ENCODE measurements around the gene KLF2. TPM values are rescaled to one million over a fixed set of nuclear protein-coding genes. Genes with fewer than 3 reads are reported as not detected.

KLF2 gene
- total RNA-seq, 2 experiments from 2014 or later = 253 to 255 TPM

- Mint-ChIP-seq H3K36me3 (ENCODE audit: low read depth) (peaks cover 51% of the 10 kb centered on the region), H3K27ac (peak overlapping the region; percentile 73), H3K4me3 (no peak overlapping the region), H3K4me1 (peaks cover 92% of the 10 kb centered on the region), H3K27me3 (no peaks in the 10 kb centered on the region), H3K9me3 (no peaks in the 10 kb centered on the region)
- ChIA-PET POLR2A (interaction anchor here (0.5 kb wide), 1 partner anchor 24 kb away, joined by 3 read pairs; no protein-coding TSS in a partner anchor), CTCF (interaction anchor here (0.6 to 1.8 kb wide), 5 partner anchors 11 to 721 kb away, joined by 3 to 6 read pairs (median 5); no protein-coding TSS in a partner anchor)
- no peak for DNase-seq
These were observed 37.3 kb downstream of the KLF2 start for GRCh38 chr19:16361926-16362325.

GRCh38 chr19:16363133-16363851, 38.7 kb downstream of the KLF2 start:
- ChIA-PET POLR2A (interaction anchor here (0.6 kb wide), 1 partner anchor 33 kb away, joined by 4 read pairs; no protein-coding TSS in a partner anchor), CTCF (interaction anchor here (0.6 to 1.7 kb wide), 3 partner anchors 19 to 109 kb away, joined by 3 to 7 read pairs (median 4); no protein-coding TSS in a partner anchor)
- Mint-ChIP-seq H3K9me3 (no peaks in the 10 kb centered on the region), H3K27me3 (no peaks in the 10 kb centered on the region), H3K36me3 (ENCODE audit: low read depth) (peaks cover 45% of the 10 kb centered on the region), H3K27ac (peak overlapping the region; percentile 78), H3K4me1 (peaks cover 83% of the 10 kb centered on the region), H3K4me3 (no peak overlapping the region)
- no peak for DNase-seq

- Mint-ChIP-seq H3K4me1 (peaks cover 79% of the 10 kb centered on the region), H3K27me3 (no peaks in the 10 kb centered on the region), H3K4me3 (no peak overlapping the region), H3K36me3 (ENCODE audit: low read depth) (peaks cover 41% of the 10 kb centered on the region), H3K27ac (peak overlapping the region; percentile 72), H3K9me3 (no peaks in the 10 kb centered on the region)
- ChIA-PET CTCF (interaction anchor here (0.9 to 1.7 kb wide), 2 partner anchors 19 to 28 kb away, joined by 4 to 7 read pairs; no protein-coding TSS in a partner anchor), POLR2A (no interaction called here)
- no peak for DNase-seq
These were observed 39.2 kb downstream of the KLF2 start for GRCh38 chr19:16363852-16364230.

GRCh38 chr19:16364231-16364865, 39.7 kb downstream of the KLF2 start:
- H3K9me3 Mint-ChIP-seq = no peaks in the 10 kb centered on the region
- H3K4me1 Mint-ChIP-seq = peaks cover 74% of the 10 kb centered on the region
- no peak for DNase-seq
- ChIA-PET POLR2A (no interaction called here), CTCF (interaction anchor here (0.9 to 2.1 kb wide), 3 partner anchors 12 to 29 kb away, joined by 4 to 9 read pairs (median 7); no protein-coding TSS in a partner anchor)
- H3K27ac Mint-ChIP-seq = peak overlapping the region; percentile 72
- no peaks in the 10 kb centered on the region for H3K27me3 Mint-ChIP-seq
- H3K36me3 Mint-ChIP-seq (ENCODE audit: low read depth) = peaks cover 36% of the 10 kb centered on the region
- no peak overlapping the region for H3K4me3 Mint-ChIP-seq

- CTCF ChIA-PET = interaction anchor here (0.6 to 2.1 kb wide), 4 partner anchors 9 to 37 kb away, joined by 3 to 9 read pairs (median 6); no protein-coding TSS in a partner anchor
- POLR2A ChIA-PET = interaction anchor here (1.2 to 2.0 kb wide), 2 partner anchors 26 to 37 kb away, joined by 5 to 22 read pairs; no protein-coding TSS in a partner anchor
- peak overlapping the region; percentile 6 for H3K4me3 Mint-ChIP-seq
These were observed 40.8 kb downstream of the KLF2 start for GRCh38 chr19:16365300-16365996.

GRCh38 chr19:16366056-16366432, 41.4 kb downstream of the KLF2 start:
- Mint-ChIP-seq H3K36me3 (ENCODE audit: low read depth) (peaks cover 25% of the 10 kb centered on the region), H3K27me3 (no peaks in the 10 kb centered on the region), H3K4me1 (peaks cover 57% of the 10 kb centered on the region), H3K4me3 (no peak overlapping the region), H3K27ac (no peak overlapping the region), H3K9me3 (no peaks in the 10 kb centered on the region)
- no peak for DNase-seq
- POLR2A ChIA-PET = interaction anchor here (0.7 to 2.2 kb wide), 5 partner anchors 13 to 42 kb away, joined by 3 to 22 read pairs (median 5); partner anchors contain the start of gene KLF2
- CTCF ChIA-PET = interaction anchor here (0.6 to 2.1 kb wide), 5 partner anchors 8 to 282 kb away, joined by 3 to 9 read pairs (median 5); no protein-coding TSS in a partner anchor

More at GRCh38 chr19:16365300-16365996, 40.8 kb downstream of the KLF2 start:
- no peak overlapping the region for H3K27ac Mint-ChIP-seq
- H3K36me3 Mint-ChIP-seq (ENCODE audit: low read depth) = peaks cover 28% of the 10 kb centered on the region
- DNase-seq = no peak
- no peaks in the 10 kb centered on the region for H3K27me3 Mint-ChIP-seq
- H3K4me1 Mint-ChIP-seq = peaks cover 63% of the 10 kb centered on the region
- H3K9me3 Mint-ChIP-seq = no peaks in the 10 kb centered on the region

- H3K9me3 Mint-ChIP-seq = no peaks in the 10 kb centered on the region
- no peak overlapping the region for H3K27ac Mint-ChIP-seq
- no peaks in the 10 kb centered on the region for H3K27me3 Mint-ChIP-seq
- H3K4me3 Mint-ChIP-seq = no peak overlapping the region
- DNase-seq = peak; percentile 70
- peaks cover 23% of the 10 kb centered on the region for H3K36me3 Mint-ChIP-seq (ENCODE audit: low read depth)
- POLR2A ChIA-PET = interaction anchor here (0.6 to 2.2 kb wide), 7 partner anchors 14 to 42 kb away, joined by 3 to 22 read pairs (median 6); partner anchors contain the start of gene KLF2
- H3K4me1 Mint-ChIP-seq = peaks cover 51% of the 10 kb centered on the region
- CTCF ChIA-PET = interaction anchor here (0.6 to 2.1 kb wide), 7 partner anchors 8 to 283 kb away, joined by 3 to 9 read pairs (median 4); no protein-coding TSS in a partner anchor
These were observed 42.0 kb downstream of the KLF2 start for GRCh38 chr19:16366433-16367260.

- peaks cover 44% of the 10 kb centered on the region for H3K4me1 Mint-ChIP-seq
- H3K4me3 Mint-ChIP-seq = no peak overlapping the region
- H3K27me3 Mint-ChIP-seq = no peaks in the 10 kb centered on the region
- DNase-seq = peak; percentile 89
- no peak overlapping the region for H3K27ac Mint-ChIP-seq
- ChIA-PET POLR2A (interaction anchor here (0.6 to 2.2 kb wide), 5 partner anchors 14 to 39 kb away, joined by 4 to 22 read pairs (median 12); no protein-coding TSS in a partner anchor), CTCF (interaction anchor here (0.6 to 1.9 kb wide), 5 partner anchors 27 to 283 kb away, joined by 3 to 7 read pairs (median 4); no protein-coding TSS in a partner anchor)
- H3K36me3 Mint-ChIP-seq (ENCODE audit: low read depth) = peaks cover 20% of the 10 kb centered on the region
- no peaks in the 10 kb centered on the region for H3K9me3 Mint-ChIP-seq
These were observed 42.6 kb downstream of the KLF2 start for GRCh38 chr19:16367261-16367683.

GRCh38 chr19:16368385-16369305, 44.0 kb downstream of the KLF2 start:
- no peaks in the 10 kb centered on the region for H3K27me3 Mint-ChIP-seq

GRCh38 chr19:16369306-16369663, 44.7 kb downstream of the KLF2 start:
- Mint-ChIP-seq H3K4me1 (peaks cover 42% of the 10 kb centered on the region), H3K4me3 (no peak overlapping the region), H3K36me3 (ENCODE audit: low read depth) (peaks cover 16% of the 10 kb centered on the region), H3K27ac (no peak overlapping the region), H3K27me3 (no peaks in the 10 kb centered on the region), H3K9me3 (no peaks in the 10 kb centered on the region)
- ChIA-PET POLR2A (interaction anchor here (1.5 to 4.4 kb wide), 3 partner anchors 14 to 45 kb away, joined by 6 to 50 read pairs (median 6); partner anchors contain the start of gene KLF2), CTCF (interaction anchor here (1.1 to 1.3 kb wide), 2 partner anchors 14 to 31 kb away, joined by 3 read pairs; no protein-coding TSS in a partner anchor)
- DNase-seq = no peak

More at GRCh38 chr19:16368385-16369305, 44.0 kb downstream of the KLF2 start:
- H3K9me3 Mint-ChIP-seq = no peaks in the 10 kb centered on the region
- H3K36me3 Mint-ChIP-seq (ENCODE audit: low read depth) = peaks cover 14% of the 10 kb centered on the region
- no peak overlapping the region for H3K27ac Mint-ChIP-seq
- H3K4me1 Mint-ChIP-seq = peaks cover 42% of the 10 kb centered on the region
- ChIA-PET POLR2A (interaction anchor here (1.5 to 4.4 kb wide), 3 partner anchors 14 to 44 kb away, joined by 6 to 50 read pairs (median 6); partner anchors contain the start of gene KLF2), CTCF (interaction anchor here (1.1 to 1.3 kb wide), 2 partner anchors 14 to 30 kb away, joined by 3 read pairs; no protein-coding TSS in a partner anchor)
- DNase-seq = peak; percentile 86
- H3K4me3 Mint-ChIP-seq = no peak overlapping the region

Data from activated CD4-positive, alpha-beta T cell treated with anti-CD3 and anti-CD28 coated beads, Interleukin-2, amount 10 ng/mL, durations not matched to agents 7 days and 5 days (primary cell).